Naive thymus-derived CD4-positive, alpha-beta T cell (primary cell): ENCODE measurements around the gene RPL19. TPM values are rescaled to one million over a fixed set of nuclear protein-coding genes. Genes with fewer than 3 reads are reported as not detected.

Experiments
- ATAC-seq: fragments of 150-1000 bp; cut with Tn5 transposase; 2 replicates; pipeline ENCODE4 v1.10.0; 2021; ENCODE audit warnings: mild to moderate bottlenecking, moderate library complexity
- CTCF ChIA-PET: fragments of 350-600 bp; sonication (Branson Sonifier 250); formaldehyde crosslinking; loops from one replicate; lab custom pipeline; 2021; ENCODE audit warnings: antibody characterized with exemption; lab: Charles Lee
- POLR2A ChIA-PET: fragments of 350-600 bp; sonication (Branson Sonifier 250); formaldehyde crosslinking; loops from one replicate; lab custom pipeline; 2021; ENCODE audit warnings: antibody characterized with exemption, inconsistent platforms; lab: Charles Lee
- DNase-seq, 9 donors: peaks; one replicate each; pipeline versions ENCODE4 v3.0.0 to v3.0.0-alpha.2; 2020 to 2022; ENCODE audit warnings: mixed read lengths in 1 of 9
- H3K27ac ChIP-seq: one replicate; pipeline ENCODE4 v1.7.0; 2013; ENCODE audit warnings: mild to moderate bottlenecking, low read depth, low read length, moderate library complexity
- H3K27me3 ChIP-seq, 2 donors: one replicate each; pipeline ENCODE4 v1.7.0; 2013; ENCODE audit warnings: low read length in 2 of 2, mild to moderate bottlenecking in 2 of 2, moderate library complexity in 2 of 2; ENCODE audit not compliant: control insufficient read depth in 2 of 2, insufficient read depth in 2 of 2
- H3K36me3 ChIP-seq, 3 experiments: 1 replicate in 2 of 3; 2 replicates in 1 of 3; pipeline ENCODE4 v1.7.0; 2013; ENCODE audit warnings: low read length in 3 of 3, mild to moderate bottlenecking in 3 of 3, moderate library complexity in 1 of 3; ENCODE audit not compliant: insufficient read depth in 3 of 3, control insufficient read depth in 2 of 3
- H3K4me1 ChIP-seq, 2 donors: one replicate each; pipeline ENCODE4 v1.7.0; 2013; ENCODE audit warnings: low read length in 2 of 2, mild to moderate bottlenecking in 2 of 2, moderate library complexity in 1 of 2; ENCODE audit not compliant: control insufficient read depth in 2 of 2, insufficient read depth in 2 of 2
- H3K4me3 ChIP-seq: 2 replicates; pipeline ENCODE4 v1.7.0; 2013; ENCODE audit warnings: mild to moderate bottlenecking, low read length
- H3K9me3 ChIP-seq, 3 experiments: 1 replicate in 2 of 3; 2 replicates in 1 of 3; pipeline ENCODE4 v1.7.0; 2013; ENCODE audit warnings: low read length in 3 of 3; ENCODE audit not compliant: control insufficient read depth in 2 of 3
- H3K27ac Mint-ChIP-seq, 9 donors: one replicate each; pipeline ENCODE4 v1.8.0; 2020 to 2022; ENCODE audit warnings: mixed read lengths in 9 of 9, mild to moderate bottlenecking in 8 of 9, moderate library complexity in 5 of 9, inconsistent platforms in 2 of 9
- H3K27me3 Mint-ChIP-seq, 5 donors: one replicate each; pipeline ENCODE4 v1.8.0; 2021 to 2022; ENCODE audit warnings: mixed read lengths in 5 of 5, mild to moderate bottlenecking in 1 of 5
- H3K36me3 Mint-ChIP-seq, 5 donors: one replicate each; pipeline ENCODE4 v1.8.0; 2020 to 2022; ENCODE audit warnings: mixed read lengths in 5 of 5, mild to moderate bottlenecking in 3 of 5, inconsistent platforms in 1 of 5
- H3K4me1 Mint-ChIP-seq, 7 donors: one replicate each; pipeline ENCODE4 v1.8.0; 2020 to 2022; ENCODE audit warnings: mixed read lengths in 7 of 7, mild to moderate bottlenecking in 3 of 7, inconsistent platforms in 1 of 7
- H3K4me3 Mint-ChIP-seq, 10 donors: one replicate each; pipeline ENCODE4 v1.8.0; 2020 to 2022; ENCODE audit warnings: mild to moderate bottlenecking in 10 of 10, mixed read lengths in 10 of 10, moderate library complexity in 6 of 10, inconsistent platforms in 2 of 10
- H3K9me3 Mint-ChIP-seq, 11 donors: one replicate each; pipeline ENCODE4 v1.8.0; 2020 to 2022; ENCODE audit warnings: mixed read lengths in 11 of 11, mild to moderate bottlenecking in 4 of 11, inconsistent platforms in 1 of 11, moderate library complexity in 1 of 11
- intact Hi-C, 2 donors: fragments of 100-400 bp; cut with micrococcal nuclease; formaldehyde crosslinking; loops; one replicate each; pipeline ENCODE4 v1.15.1; 2023
- polyA plus RNA-seq, 2 donors: library from polyadenylated mRNA; unstranded; fragments of 300-500 nt; fragmentation: Illumina TruSeq; gene quantifications; one replicate each; pipeline ENCODE4 v1.2.3, GENCODE V29; 2021
- total RNA-seq, 6 experiments: library from RNA in 5 of 6; stranded (reverse) in 5 of 6; gene quantifications; 1 replicate in 5 of 6; 2 replicates in 1 of 6; pipeline ENCODE4 v1.2.3 and lab custom pipeline; 2021 to 2026

Gene RPL19
- total RNA-seq (1,000 to 10,000 TPM; 1,932 to 3,942 (median 3,777) TPM), polyA plus RNA-seq (1,000 to 10,000 TPM; 4,326 to 4,957 TPM), total RNA-seq (lab: John Stamatoyannopoulos, UW) (2,137 reads per million, percentile 100 among the genes with 10 or more reads in this experiment)

- H3K9me3 ChIP-seq, result no peaks in the 10 kb centered on the region
- CTCF ChIA-PET, result interaction anchor here (0.5 to 2.5 kb wide), 12 partner anchors 31 to 428 kb away, joined by 3 to 14 read pairs (median 3); no protein-coding TSS in a partner anchor
- DNase-seq (peak in 5 of 9 donors; percentile 73 to 93 (median 79)), ATAC-seq (peak; percentile 87)
- Mint-ChIP-seq H3K9me3 (no peaks in the 10 kb centered on the region), H3K27me3 (no peaks in the 10 kb centered on the region), H3K4me3 (peak within 1 kb of the TSS; percentile 87 to 98 (median 92)), H3K36me3 (peaks cover 4 to 37% (median 28%) of the 10 kb centered on the region in 5 donors), H3K27ac (peak within 1 kb of the TSS; percentile 93 to 100 (median 99)), H3K4me1 (peaks cover 38 to 72% (median 54%) of the 10 kb centered on the region in 7 donors)
- peaks cover 39 to 46% of the 10 kb centered on the region in 2 donors for H3K4me1 ChIP-seq
- intact Hi-C loops, result loop anchor here in 1 of 2 donors (1.0 kb wide), 5 partner anchors 9 to 448 kb away; partner anchors contain the start of genes CDK12, LASP1 and PSMB3
- peaks cover 20 to 37% (median 23%) of the 10 kb centered on the region in 3 experiments for H3K36me3 ChIP-seq
- POLR2A ChIA-PET, result interaction anchor here (0.6 to 11.8 kb wide), 36 partner anchors 9 to 780 kb away, joined by 3 to 144 read pairs (median 5); partner anchors contain the start of genes ARL5C, CDK12, FBXO47 and LASP1
- no peaks in the 10 kb centered on the region for H3K27me3 ChIP-seq
- peak within 1 kb of the TSS; percentile 83 for H3K4me3 ChIP-seq
- H3K27ac ChIP-seq, result peak within 1 kb of the TSS; percentile 98
Observed at GRCh38 chr17:39200070-39200879, at the start of gene RPL19. Gene RPL19 (plus strand): TSS chr17:39200283. CDS start chr17:39200345, 62 bp downstream.

GRCh38 chr17:39150795-39151149 lies 49.3 kb upstream of the RPL19 start:
- H3K27me3 ChIP-seq, result no peaks in the 10 kb centered on the region
- peaks cover 0 to 54% (median 4%) of the 10 kb centered on the region in 5 donors for H3K27me3 Mint-ChIP-seq
- ChIA-PET POLR2A (interaction anchor here (1.0 to 4.6 kb wide), 3 partner anchors 56 to 88 kb away, joined by 3 to 43 read pairs (median 13); no protein-coding TSS in a partner anchor), CTCF (interaction anchor here (0.6 to 6.4 kb wide), 5 partner anchors 14 to 168 kb away, joined by 3 to 124 read pairs (median 17); no protein-coding TSS in a partner anchor)
- peaks cover 10 to 26% of the 10 kb centered on the region in 2 donors for H3K4me1 ChIP-seq
- H3K9me3 Mint-ChIP-seq, result peaks cover 0 to 21% (median 0%) of the 10 kb centered on the region in 11 donors
- H3K9me3 ChIP-seq, result no peaks in the 10 kb centered on the region
- peak overlapping the region; percentile 52 for H3K4me3 ChIP-seq
- H3K27ac Mint-ChIP-seq, result peak overlapping the region in 8 of 9 donors; percentile 52 to 86 (median 79)
- peaks cover 33 to 63% (median 45%) of the 10 kb centered on the region in 7 donors for H3K4me1 Mint-ChIP-seq
- ATAC-seq (no peak), DNase-seq (no peak)
- peaks cover 0 to 8% (median 0%) of the 10 kb centered on the region in 3 experiments for H3K36me3 ChIP-seq
- H3K4me3 Mint-ChIP-seq, result peak overlapping the region; percentile 72 to 100 (median 87)
- intact Hi-C loops, result loop anchor here (5.0 to 10.0 kb wide), 7 partner anchors 87 to 476 kb away; partner anchors contain the start of genes CDK12 (in 1 of the 2), CWC25 (in 1 of the 2), EPOP (in 1 of the 2) and FBXO47 (in 1 of the 2)
- H3K36me3 Mint-ChIP-seq, result peaks cover 0 to 16% (median 0%) of the 10 kb centered on the region in 5 donors
- peak overlapping the region; percentile 56 for H3K27ac ChIP-seq

DNA sequence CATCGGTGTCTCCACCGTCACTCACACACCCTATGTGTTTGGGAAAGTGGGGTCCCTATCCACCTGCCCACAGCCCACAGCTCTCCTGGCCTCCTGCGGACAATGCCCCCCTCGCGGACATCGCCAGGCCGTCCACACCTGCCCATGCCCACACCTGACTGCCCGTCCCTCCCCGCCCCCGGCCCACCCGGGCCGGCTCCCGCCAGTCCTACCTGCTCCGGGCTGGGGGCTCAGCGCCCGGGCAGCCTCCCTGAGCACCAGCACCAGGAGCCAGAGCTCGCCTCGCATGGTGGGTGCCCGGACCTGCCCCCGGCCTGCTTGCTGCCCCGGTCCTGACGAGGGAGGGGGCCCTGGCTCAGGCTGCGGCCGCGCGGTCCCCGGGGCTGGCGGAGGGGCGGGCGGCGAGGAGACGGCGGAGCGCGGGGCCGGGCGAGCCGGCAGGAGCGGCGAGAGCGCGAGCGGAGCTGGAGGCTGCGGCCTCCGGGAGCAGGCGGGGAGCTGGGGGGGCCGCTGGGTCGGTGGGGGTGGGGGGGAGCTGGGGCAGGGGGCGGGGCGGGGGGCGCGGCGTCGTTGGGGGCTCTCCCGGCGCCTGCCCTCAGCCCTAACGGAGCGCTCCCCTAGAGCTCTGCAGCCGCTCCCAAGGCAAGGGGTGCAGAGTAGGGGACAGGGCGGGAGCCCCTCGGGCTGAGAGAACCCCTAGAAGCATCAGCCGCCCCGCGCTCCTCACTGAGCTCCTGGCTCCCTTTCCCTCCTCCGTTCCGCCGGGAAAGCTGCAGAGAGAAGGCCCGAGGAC lies 48.7 kb upstream of the RPL19 start, which contains the start of gene PLXDC1:
PLXDC1 (minus strand) TSS at position 488 of the 793 bp plus-strand sequence; CDS start at position 288, 200 bp downstream.
- Histone ChIP-seq H3K36me3 (peaks cover 0 to 8% (median 0%) of the 10 kb centered on the region in 3 experiments), H3K27me3 (no peaks in the 10 kb centered on the region), H3K27ac (peak within 1 kb of the TSS; percentile 61), H3K9me3 (no peaks in the 10 kb centered on the region), H3K4me1 (peaks cover 10 to 26% of the 10 kb centered on the region in 2 donors), H3K4me3 (peak within 1 kb of the TSS; percentile 91)
- DNase-seq (peak in 4 of 9 donors; percentile 20 to 40 (median 26)), ATAC-seq (no peak)
- ChIA-PET POLR2A (interaction anchor here (0.6 to 4.6 kb wide), 11 partner anchors 39 to 298 kb away, joined by 3 to 43 read pairs (median 4); partner anchors contain the start of genes LASP1, RPL19 and RPL23), CTCF (interaction anchor here (0.7 to 6.4 kb wide), 16 partner anchors 14 to 226 kb away, joined by 3 to 124 read pairs (median 8); partner anchors contain the start of genes ARL5C and LASP1NB)
- H3K27ac Mint-ChIP-seq, result peak within 1 kb of the TSS; percentile 92 to 100 (median 98)
- peak within 1 kb of the TSS; percentile 93 to 100 (median 98) for H3K4me3 Mint-ChIP-seq
- H3K9me3 Mint-ChIP-seq, result peaks cover 0 to 21% (median 0%) of the 10 kb centered on the region in 11 donors
- peaks cover 0 to 16% (median 0%) of the 10 kb centered on the region in 5 donors for H3K36me3 Mint-ChIP-seq
- H3K27me3 Mint-ChIP-seq, result peaks cover 0 to 54% (median 4%) of the 10 kb centered on the region in 5 donors
- intact Hi-C loops, result loop anchor here (5.0 to 10.0 kb wide), 7 partner anchors 86 to 477 kb away; partner anchors contain the start of genes CDK12 (in 1 of the 2), CWC25 (in 1 of the 2), EPOP (in 1 of the 2) and FBXO47 (in 1 of the 2)
- H3K4me1 Mint-ChIP-seq, result peaks cover 33 to 62% (median 44%) of the 10 kb centered on the region in 7 donors

DNA sequence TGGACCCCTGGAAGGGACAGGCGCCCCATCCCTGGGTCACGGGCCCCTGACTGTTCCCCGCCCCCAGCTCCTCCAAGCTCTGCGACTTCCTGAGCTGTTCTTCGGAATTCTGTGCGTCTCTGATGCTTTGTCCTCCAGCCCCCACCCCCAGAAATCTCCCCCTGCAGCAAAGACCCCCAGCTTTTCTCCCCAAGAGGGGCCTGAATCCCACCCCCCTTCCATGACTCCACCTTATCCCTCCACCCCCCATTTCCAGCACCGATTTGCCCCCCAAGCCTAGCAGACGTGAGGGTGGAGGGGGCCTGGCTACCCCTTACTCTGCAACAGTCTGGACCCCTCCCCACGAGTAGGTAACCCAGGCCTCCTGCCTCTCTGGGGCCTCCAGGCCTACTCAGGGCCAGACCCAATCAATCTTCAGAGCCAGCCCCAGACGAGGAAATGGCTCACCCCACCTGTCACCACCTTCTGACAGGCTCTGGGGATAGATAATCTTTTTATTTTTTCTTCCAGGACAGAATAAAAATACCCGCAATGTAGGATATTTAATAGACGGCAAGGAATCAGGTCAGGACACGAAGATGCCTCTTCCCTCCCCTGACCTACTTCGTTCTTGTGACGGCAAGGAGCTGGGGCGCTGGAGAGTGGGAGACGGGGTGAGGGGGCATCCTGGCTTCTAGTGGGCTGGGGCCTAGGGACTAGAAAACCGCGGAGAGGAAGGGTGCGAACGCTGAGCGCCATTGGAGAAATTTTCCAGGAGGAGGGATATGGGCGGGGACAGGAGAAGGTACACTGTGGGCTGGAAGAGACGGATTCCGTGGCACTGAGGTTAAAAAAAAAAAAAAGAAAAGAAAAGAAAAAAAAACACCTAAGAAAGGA lies 47.9 kb upstream of the RPL19 start:
- CTCF ChIA-PET, result interaction anchor here (0.6 to 6.4 kb wide), 41 partner anchors 8 to 1176 kb away, joined by 3 to 124 read pairs (median 6); partner anchors contain the start of genes ARL5C, LASP1, LASP1NB and RPL23
- Mint-ChIP-seq H3K9me3 (peaks cover 0 to 21% (median 0%) of the 10 kb centered on the region in 11 donors), H3K27me3 (peaks cover 0 to 57% (median 4%) of the 10 kb centered on the region in 5 donors), H3K27ac (peak overlapping the region; percentile 92 to 100 (median 98)), H3K36me3 (peaks cover 0 to 16% (median 0%) of the 10 kb centered on the region in 5 donors), H3K4me3 (peak overlapping the region; percentile 93 to 100 (median 98)), H3K4me1 (peaks cover 33 to 60% (median 43%) of the 10 kb centered on the region in 7 donors)
- Histone ChIP-seq H3K4me3 (peak overlapping the region; percentile 91), H3K9me3 (no peaks in the 10 kb centered on the region), H3K27me3 (no peaks in the 10 kb centered on the region), H3K4me1 (peaks cover 10 to 26% of the 10 kb centered on the region in 2 donors), H3K27ac (peak overlapping the region; percentile 61), H3K36me3 (peaks cover 0 to 8% (median 0%) of the 10 kb centered on the region in 3 experiments)
- POLR2A ChIA-PET, result interaction anchor here (0.6 to 4.6 kb wide), 31 partner anchors 8 to 299 kb away, joined by 3 to 43 read pairs (median 6); partner anchors contain the start of genes ARL5C, LASP1, LASP1NB and RPL19
- peak in 7 of 9 donors; percentile 32 to 62 (median 50) for DNase-seq
- intact Hi-C loops, result loop anchor here (1.0 to 10.0 kb wide), 11 partner anchors 83 to 477 kb away; partner anchors contain the start of genes CDK12 (in 1 of the 2), CWC25 (in 1 of the 2), EPOP (in 1 of the 2) and FBXO47 (in 1 of the 2)
- ATAC-seq, result no peak
